GM19023 (cell line): ENCODE results near the gene ECE1.

ENCODE experiments used
- ATAC-seq: cut with Tn5 transposase; IDR thresholded peaks from one replicate; pipeline ENCODE4 v1.9.1; 2021; ENCODE audit warnings: mild to moderate bottlenecking, moderate library complexity; ENCODE audit not compliant: unreplicated experiment

The ECE1 gene

DNA sequence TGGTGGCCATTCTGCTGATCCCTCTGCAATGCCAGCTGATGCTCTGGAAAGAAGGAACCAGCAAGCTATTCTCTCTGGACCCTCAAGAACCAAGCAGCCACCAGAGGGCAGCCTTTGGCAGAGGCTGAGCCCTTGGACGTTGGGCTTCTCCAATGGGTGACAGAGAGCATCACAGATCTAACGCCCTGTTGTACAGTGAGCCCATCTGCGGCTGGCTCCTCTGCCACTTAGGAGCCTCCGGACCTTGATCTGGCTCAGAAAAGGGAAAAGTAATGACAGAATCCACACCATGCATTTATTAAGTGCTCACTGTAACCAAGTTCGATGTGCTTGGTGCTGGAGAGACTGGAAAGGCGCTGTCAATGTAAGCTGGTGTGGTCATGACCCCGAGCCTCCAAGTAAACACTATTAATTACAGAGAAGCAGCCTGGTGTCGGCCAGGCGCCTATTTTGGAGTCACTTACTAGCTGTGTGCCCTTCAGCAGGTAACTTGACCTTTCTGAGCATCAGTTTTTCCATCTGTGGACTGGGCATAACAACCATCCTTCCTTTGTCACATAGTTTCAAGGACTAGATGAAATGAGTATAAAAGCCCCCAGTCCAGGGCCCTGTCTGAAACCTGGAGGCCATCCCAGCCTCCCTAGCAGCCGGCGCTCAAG lies 34.9 kb downstream of the ECE1 start:
- no peak for ATAC-seq

- ATAC-seq, result no peak
Measured at GRCh38 chr1:21254335-21254951, 35.8 kb downstream of the ECE1 start.

DNA sequence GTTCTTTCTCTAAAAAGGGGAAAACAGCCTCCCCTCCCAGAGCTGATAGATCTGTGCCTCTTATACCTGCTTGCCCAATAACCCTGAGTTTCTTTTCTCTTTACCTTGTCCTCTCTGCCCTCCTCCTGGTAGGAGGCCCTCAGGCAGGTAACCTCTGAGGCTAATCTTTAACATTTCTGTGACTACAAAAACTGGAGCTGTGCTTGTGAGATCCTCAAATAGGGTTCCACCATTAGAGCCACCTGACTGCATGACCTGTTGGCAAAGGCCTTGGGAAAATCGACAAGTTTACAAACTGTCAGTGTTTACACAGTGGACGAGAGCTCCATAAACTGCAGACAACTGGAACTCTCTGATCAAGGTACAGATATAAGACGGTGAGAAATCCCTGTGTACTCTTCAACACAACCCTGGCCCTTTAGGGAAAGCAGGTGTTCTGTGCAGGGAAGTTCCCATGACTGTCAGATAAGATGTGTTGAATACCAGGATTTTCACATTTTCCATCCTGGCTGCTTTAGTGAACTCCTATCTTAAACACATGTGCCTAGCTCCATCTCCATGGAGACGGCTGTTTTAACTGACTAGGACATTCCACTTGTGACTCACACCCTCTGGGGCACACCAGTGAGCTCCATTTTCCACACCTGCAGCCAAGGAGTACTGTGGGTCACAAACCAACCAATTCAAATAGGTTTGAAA lies 38.3 kb downstream of the ECE1 start:
- no peak for ATAC-seq

- no peak for ATAC-seq
Measured at GRCh38 chr1:21249940-21250493, 40.2 kb downstream of the ECE1 start.

DNA sequence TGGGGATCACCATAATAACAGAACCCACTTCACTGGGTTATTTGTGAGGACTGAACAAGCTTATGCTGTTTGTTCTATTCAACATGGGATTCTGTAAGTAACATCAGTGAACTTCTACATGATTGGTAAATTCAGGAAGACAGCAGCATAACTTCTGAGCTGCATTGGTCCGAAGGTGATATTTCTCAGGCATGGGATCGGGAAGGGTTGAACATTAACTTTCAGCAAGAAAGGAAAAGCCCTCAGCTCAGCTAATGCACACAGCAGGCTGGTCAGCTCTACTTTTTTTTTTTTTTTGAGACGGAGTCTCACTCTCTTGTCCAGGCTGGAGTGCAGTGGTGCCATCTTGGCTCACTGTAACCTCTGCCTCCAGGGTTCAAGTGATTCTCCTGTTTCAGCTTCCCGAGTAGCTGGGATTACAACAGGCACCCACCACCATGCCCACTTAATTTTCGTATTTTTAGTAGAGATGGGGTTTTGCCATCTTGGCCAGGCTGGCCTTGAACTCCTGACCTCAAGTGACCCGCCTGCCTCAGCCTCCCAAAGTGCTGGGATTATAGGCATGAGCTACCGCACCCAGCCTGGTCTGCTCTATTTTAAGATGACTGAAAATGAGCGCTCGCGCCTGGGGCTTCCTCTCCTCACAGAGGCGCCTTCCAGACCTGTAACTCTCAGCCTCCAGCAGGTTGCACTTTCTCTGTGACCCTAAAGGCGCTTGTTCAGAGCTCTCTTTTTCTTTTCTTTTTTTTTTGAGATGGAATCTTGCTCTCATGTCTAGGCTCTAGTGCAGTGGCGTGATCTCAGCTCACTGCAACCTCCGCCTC lies 42.2 kb downstream of the ECE1 start:
- ATAC-seq, result no peak

- no peak for ATAC-seq
Measured at GRCh38 chr1:21246905-21247642, 43.2 kb downstream of the ECE1 start.

DNA sequence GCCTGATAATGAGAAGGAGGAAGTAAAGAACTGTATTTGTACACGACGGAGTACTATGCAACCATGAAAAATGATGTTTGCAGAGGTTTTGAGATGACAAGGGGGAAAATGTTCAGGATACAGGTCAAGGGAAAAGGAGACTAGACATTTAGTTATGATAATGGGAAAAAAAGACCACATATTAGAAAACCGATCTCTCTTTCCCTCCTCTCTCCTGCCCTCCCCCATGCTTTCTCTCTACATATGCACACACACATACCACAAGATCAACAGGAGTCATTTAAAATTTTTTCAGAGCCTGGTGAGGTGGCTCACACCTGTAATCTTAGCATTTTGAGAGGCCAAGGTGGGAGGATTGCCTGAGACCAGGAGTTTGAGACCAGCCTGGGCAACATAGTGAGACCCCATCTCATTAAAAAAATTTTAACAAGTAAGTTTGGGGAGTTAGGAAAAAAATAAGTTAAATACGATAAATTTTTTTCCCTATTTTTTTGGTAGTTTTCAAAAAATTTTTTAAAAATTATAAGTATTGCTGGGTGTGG lies 44.5 kb downstream of the ECE1 start:
- ATAC-seq, result no peak

DNA sequence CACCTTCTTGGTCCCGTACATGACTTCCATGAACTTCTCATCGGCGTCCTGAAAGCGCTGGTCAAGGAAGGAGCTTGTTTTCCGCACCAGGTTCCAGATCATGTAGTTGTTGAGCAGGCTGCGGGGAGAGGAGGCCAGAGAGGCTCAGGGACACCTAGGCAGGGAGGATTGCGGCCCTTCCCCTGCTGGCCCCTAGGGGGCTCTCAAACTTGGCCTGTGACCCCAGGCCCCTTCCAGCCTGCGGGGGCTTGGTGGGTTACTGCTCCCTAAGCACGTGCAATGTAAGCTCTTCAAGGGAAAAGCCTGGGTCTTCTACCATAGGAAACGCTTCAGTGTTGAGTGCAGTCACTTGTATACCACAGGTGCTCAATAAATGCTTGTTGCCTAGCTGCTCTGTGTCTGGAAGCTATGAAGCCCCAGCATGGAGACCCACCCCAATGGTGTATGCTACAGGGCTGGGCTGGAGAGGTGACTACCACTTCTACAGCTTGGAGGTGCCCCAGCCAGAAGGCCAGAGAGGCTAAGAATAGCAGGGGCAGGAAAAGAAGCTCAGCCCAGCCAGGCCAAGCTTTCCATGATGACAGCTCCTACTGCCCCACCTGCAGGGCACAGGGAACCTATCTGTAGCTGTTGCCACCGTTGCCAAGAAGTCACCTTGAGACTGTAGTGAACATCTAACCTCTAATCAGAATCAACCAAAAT lies 45.1 kb downstream of the ECE1 start:
- no peak for ATAC-seq

- no peak for ATAC-seq
Measured at GRCh38 chr1:21244154-21244553, 46.1 kb downstream of the ECE1 start.

DNA sequence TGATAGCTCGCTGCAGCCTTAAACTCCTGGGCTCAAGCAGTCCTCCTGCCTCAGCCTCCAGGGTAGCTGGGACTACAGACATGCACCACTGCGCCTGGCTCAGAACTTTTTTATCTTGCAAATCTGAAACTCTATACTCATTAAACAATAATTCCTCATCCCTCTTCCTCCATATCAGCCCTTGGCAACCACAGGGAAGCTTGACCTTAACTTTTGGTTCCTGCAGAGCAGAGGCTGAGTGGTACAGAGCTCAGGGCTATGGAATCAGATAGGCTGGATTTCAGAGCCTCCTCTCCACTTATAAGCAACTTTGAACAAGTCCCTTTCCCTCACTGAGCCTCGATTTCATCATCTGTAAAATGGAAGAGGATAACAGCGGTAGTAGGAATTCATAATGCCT lies 47.4 kb downstream of the ECE1 start:
- ATAC-seq, result no peak

DNA sequence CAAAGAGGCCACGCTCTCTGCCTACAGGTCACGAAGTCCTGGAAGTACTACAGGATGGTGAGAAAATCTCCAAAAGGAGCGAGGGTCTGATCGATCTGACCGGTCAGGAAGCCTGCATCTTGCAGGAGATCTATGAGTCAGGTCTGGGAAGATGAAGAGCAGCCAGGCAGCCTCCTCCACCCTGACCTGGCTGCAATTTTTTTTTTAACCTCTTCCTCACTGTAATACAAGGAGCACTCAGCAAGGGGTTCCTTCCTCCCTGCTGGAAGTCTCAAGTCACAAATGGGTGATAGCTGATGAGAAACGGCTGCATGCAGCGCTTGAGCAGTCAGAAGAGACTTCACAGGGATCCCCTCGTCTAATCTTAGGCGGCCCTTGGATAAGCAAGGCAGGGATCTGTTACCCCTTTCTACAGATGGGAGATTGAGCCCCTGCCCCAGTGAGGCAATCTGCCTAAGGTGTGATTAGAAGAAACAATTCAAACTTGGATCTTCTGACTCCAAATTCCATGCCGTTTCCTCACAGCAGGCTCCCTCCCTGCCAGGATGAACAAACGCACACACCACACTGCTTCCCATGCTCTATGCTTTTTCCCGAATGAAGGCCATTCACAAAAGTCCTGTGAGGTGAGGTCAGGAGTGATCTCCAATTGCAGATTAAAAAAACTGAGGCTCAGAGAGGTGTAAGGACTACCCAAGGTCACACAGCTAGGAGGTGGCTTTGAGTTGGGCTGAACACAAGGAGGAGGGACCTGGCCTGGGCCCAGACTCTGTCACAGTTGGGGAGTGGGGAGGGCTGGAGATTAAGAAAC lies 48.3 kb downstream of the ECE1 start:
- ATAC-seq, result no peak

- ATAC-seq, result no peak
Measured at GRCh38 chr1:21240706-21241105, 49.6 kb downstream of the ECE1 start.

- no peak for ATAC-seq
Measured at GRCh38 chr1:21239221-21239620, 51.0 kb downstream of the ECE1 start.

GRCh38 chr1:21238141-21238800 lies 52.0 kb downstream of the ECE1 start:
- ATAC-seq, result no peak

DNA sequence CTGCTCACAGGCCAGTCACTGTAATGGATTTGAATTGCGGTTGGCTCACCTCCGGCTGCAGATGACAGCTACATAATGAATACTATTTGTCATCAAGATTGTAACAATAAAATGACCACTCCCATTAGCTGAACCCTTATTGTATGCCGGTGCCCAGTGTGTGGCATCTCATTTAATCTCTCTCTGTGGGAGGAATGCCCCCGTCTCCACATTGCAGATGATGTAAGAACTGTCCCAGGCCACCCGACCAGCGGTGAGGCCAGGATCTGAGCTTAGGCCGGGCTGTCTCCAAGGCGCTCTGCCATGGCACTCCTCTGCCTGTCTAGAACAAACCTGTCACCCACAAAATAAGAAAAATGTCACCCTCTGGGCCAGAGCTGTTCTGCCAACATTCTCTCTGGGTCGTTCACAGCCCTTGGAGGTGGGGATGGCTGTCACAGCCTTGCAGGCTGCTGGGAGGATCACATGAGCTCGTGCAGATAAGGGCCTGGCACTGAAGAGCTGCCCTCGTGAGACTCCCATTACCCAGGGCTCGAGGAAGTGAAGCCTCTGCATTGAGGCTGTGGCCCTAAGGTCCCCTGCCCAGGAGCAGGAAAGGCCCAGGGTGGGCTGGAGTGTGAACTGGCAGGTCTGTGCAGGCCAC lies 52.7 kb downstream of the ECE1 start:
- no peak for ATAC-seq

- no peak for ATAC-seq
Measured at GRCh38 chr1:21236178-21236577, 54.1 kb downstream of the ECE1 start.

- ATAC-seq, result no peak
Measured at GRCh38 chr1:21234779-21235178, 55.5 kb downstream of the ECE1 start.

DNA sequence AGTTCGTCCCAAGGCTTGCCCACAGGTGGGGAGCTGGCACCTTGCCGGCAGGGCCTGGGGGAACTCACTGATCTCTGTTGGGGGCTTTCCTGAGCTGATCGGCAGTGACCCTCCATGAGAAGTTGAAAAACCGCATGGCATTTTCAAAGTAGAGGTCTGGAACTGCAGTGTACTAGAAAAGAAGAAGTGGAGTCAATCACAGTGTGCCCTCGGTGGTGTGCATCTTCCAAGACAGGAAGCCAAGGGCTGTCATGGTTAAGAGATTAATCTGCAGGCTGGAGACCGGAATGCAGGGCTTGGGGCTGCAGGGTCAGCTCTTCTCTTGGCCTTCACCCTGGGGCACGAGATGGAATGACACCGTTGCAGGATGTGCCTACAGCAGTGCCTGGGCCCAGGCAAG lies 56.8 kb downstream of the ECE1 start:
- no peak for ATAC-seq
